Measurements from ENCODE around the gene TMEM51. TPM values are rescaled to one million over a fixed set of nuclear protein-coding genes. Genes with fewer than 3 reads are reported as not detected.

TMEM51 gene
- polyA plus RNA-seq, 12 donors, result 6.1 to 18.9 (median 7.1) TPM; not detected in 1

Other genes starting within 250 kb of the TMEM51 start
- 1 to 10 TPM in 9 of 12 donors, under 1 TPM in 1, not detected in 2; 0.88 to 2.4 (median 1.6) TPM for gene FHAD1, start 93.5 kb downstream of the TMEM51 start, polyA plus RNA-seq (ENCODE audit: insufficient read length in 12 of 12)

All from muscle of arm (tissue), 12 donors.